IMR-90 (cell line): Measurements from ENCODE around the gene RASL11B. TPM values are rescaled to one million over a fixed set of nuclear protein-coding genes. Genes with fewer than 3 reads are reported as not detected.

ENCODE experiments used
- ATAC-seq: fragments of 200-7000 bp; cut with Tn5 transposase; 2 replicates; pipeline ENCODE4 v1.9.1; 2020; ENCODE audit warnings: low read depth, mild to moderate bottlenecking, moderate library complexity
- Bru-seq: library from RNA; stranded (reverse); fragments of 400-500 nt; gene quantifications from one replicate; lab custom pipeline; 2021; lab: Mats Ljungman, UMichigan
- BruChase-seq, 2 experiments: library from RNA; stranded (reverse); fragments of 400-500 nt; gene quantifications; one replicate each; lab custom pipeline; 2021; lab: Mats Ljungman, UMichigan
- BruUV-seq: library from RNA; stranded (reverse); fragments of 400-500 nt; replicated peaks from 2 replicates; lab custom pipeline; 2021; lab: Mats Ljungman, UMichigan
- CTCF ChIA-PET: fragments of 300-600 bp; formaldehyde crosslinking; extraction: SDS; loops from one replicate; lab custom pipeline; 2021; ENCODE audit warnings: antibody characterized with exemption; lab: Yijun Ruan, JAX
- POLR2A ChIA-PET: fragments of 300-600 bp; sonication (Branson Sonifier 250); formaldehyde crosslinking; loops from one replicate; lab custom pipeline; 2022; ENCODE audit warnings: antibody characterized with exemption; ENCODE audit not compliant: unreplicated experiment; lab: Charles Lee
- DNase-seq: peaks from one replicate; pipeline ENCODE4 v3.0.0; 2013
- H2AFZ ChIP-seq: replicated peaks from 2 replicates; pipeline ENCODE3; 2013; ENCODE audit warnings: low read length, mild to moderate bottlenecking; ENCODE audit not compliant: poor library complexity
- H2AK5ac ChIP-seq: 2 replicates; pipeline ENCODE4 v1.6.1; 2013; ENCODE audit warnings: low read depth, low read length, inconsistent platforms
- H2AK9ac ChIP-seq: replicated peaks from 2 replicates; pipeline ENCODE3; 2013; ENCODE audit warnings: mild to moderate bottlenecking, low read depth, low read length, moderate library complexity; ENCODE audit not compliant: poor library complexity
- H2BK120ac ChIP-seq: 2 replicates; pipeline ENCODE4 v1.6.1; 2013; ENCODE audit warnings: low read depth, low read length, inconsistent platforms
- H2BK15ac ChIP-seq: 3 replicates; pipeline ENCODE4 v1.6.1; 2013; ENCODE audit warnings: low read depth, low read length, inconsistent platforms
- H2BK20ac ChIP-seq: 2 replicates; pipeline ENCODE4 v1.6.1; 2013; ENCODE audit warnings: low read depth, mild to moderate bottlenecking, inconsistent platforms, low read length, moderate library complexity
- H2BK5ac ChIP-seq: 2 replicates; pipeline ENCODE4 v1.6.1; 2013; ENCODE audit warnings: mild to moderate bottlenecking, low read depth, low read length, inconsistent platforms; ENCODE audit not compliant: poor library complexity, severe bottlenecking
- H3K14ac ChIP-seq: replicated peaks from 2 replicates; pipeline ENCODE4 v1.6.1; 2013; ENCODE audit warnings: low read depth, low read length, inconsistent platforms
- H3K18ac ChIP-seq: 2 replicates; pipeline ENCODE4 v1.6.1; 2013; ENCODE audit warnings: low read depth, low read length, control low read depth
- H3K23ac ChIP-seq: 2 replicates; pipeline ENCODE4 v1.6.1; 2013; ENCODE audit warnings: low read depth, low read length, inconsistent platforms
- H3K27ac ChIP-seq: 2 replicates; pipeline ENCODE4 v1.5.1; 2013; ENCODE audit warnings: mild to moderate bottlenecking, control low read depth, low read length; ENCODE audit not compliant: insufficient read depth
- H3K27me3 ChIP-seq: 2 replicates; pipeline ENCODE4 v1.6.1; 2013; ENCODE audit warnings: low read length; ENCODE audit not compliant: control insufficient read depth, insufficient read depth
- H3K36me3 ChIP-seq: 2 replicates; pipeline ENCODE4 v1.6.1; 2013; ENCODE audit warnings: low read length, mixed read lengths; ENCODE audit not compliant: control insufficient read depth, insufficient read depth
- H3K4ac ChIP-seq: 2 replicates; pipeline ENCODE4 v1.6.1; 2013; ENCODE audit warnings: low read depth, low read length, inconsistent platforms
- H3K4me1 ChIP-seq: 2 replicates; pipeline ENCODE4 v1.6.1; 2013; ENCODE audit warnings: low read length, mixed read lengths; ENCODE audit not compliant: control insufficient read depth, insufficient read depth
- H3K4me2 ChIP-seq: 2 replicates; pipeline ENCODE4 v1.6.1; 2013; ENCODE audit warnings: low read depth, mild to moderate bottlenecking, control low read depth, low read length, moderate library complexity
- H3K4me3 ChIP-seq: 2 replicates; pipeline ENCODE4 v1.5.1; 2013; ENCODE audit warnings: low read depth, mild to moderate bottlenecking, control low read depth, low read length, moderate library complexity; ENCODE audit not compliant: insufficient read depth
- H3K56ac ChIP-seq: 2 replicates; pipeline ENCODE4 v1.6.1; 2013; ENCODE audit warnings: low read length, inconsistent platforms; ENCODE audit not compliant: insufficient read depth; ENCODE audit errors: extremely low read depth
- H3K79me1 ChIP-seq, 2 experiments: 2 replicates each; pipeline ENCODE4 v1.6.1; 2013; ENCODE audit warnings: low read length in 2 of 2, inconsistent platforms in 1 of 2, low read depth in 1 of 2
- H3K9ac ChIP-seq: 2 replicates; pipeline ENCODE4 v1.6.1; 2013; ENCODE audit warnings: low read depth, low read length, control low read depth
- H3K9me1 ChIP-seq: 2 replicates; pipeline ENCODE4 v1.6.1; 2013; ENCODE audit warnings: low read length, inconsistent platforms; ENCODE audit not compliant: insufficient read depth
- H3K9me3 ChIP-seq: 2 replicates; pipeline ENCODE4 v1.6.1; 2013; ENCODE audit warnings: low read length; ENCODE audit not compliant: control insufficient read depth, insufficient read depth
- H4K20me1 ChIP-seq: 2 replicates; pipeline ENCODE4 v1.6.1; 2013; ENCODE audit warnings: low read length, inconsistent platforms; ENCODE audit not compliant: insufficient read depth
- H4K5ac ChIP-seq: 2 replicates; pipeline ENCODE4 v1.6.1; 2013; ENCODE audit warnings: mild to moderate bottlenecking, low read depth, low read length, control low read depth
- H4K8ac ChIP-seq, 2 experiments: 2 replicates each; pipeline ENCODE4 v1.6.1; 2013; ENCODE audit warnings: low read depth in 2 of 2, low read length in 2 of 2, control low read depth in 1 of 2, inconsistent platforms in 1 of 2
- H4K91ac ChIP-seq: 2 replicates; pipeline ENCODE4 v1.6.1; 2013; ENCODE audit warnings: low read depth, low read length, inconsistent platforms; ENCODE audit not compliant: insufficient read depth
- SMC3 ChIP-seq: fragments of 150-350 bp; IDR thresholded peaks from 2 replicates; pipeline ENCODE4 v1.6.1; 2016; ENCODE audit warnings: low read depth, mild to moderate bottlenecking, antibody characterized with exemption, low read length, moderate library complexity
- USF2 ChIP-seq: fragments of 150-350 bp; IDR thresholded peaks from 2 replicates; pipeline ENCODE4 v1.6.1; 2017; ENCODE audit warnings: mild to moderate bottlenecking, antibody characterized with exemption, low read length, low read depth
- WGBS, 2 experiments: methylation state at CpG; one replicate each; pipeline versions ENCODE4 v1.1.5 to v1.1.7; 2013; ENCODE audit warnings: missing lambda C conversion rate in 2 of 2; ENCODE audit not compliant: insufficient read length in 1 of 2; ENCODE audit errors: extremely low coverage in 2 of 2; 5-methylcytosine and 5-hydroxymethylcytosine counted together
- dilution Hi-C: fragments of 300-500 bp; cut with HindIII; formaldehyde crosslinking; loops from one replicate; pipeline ENCODE4 v1.14.3; 2018; ENCODE audit warnings: low sequenced_read_pairs; ENCODE audit not compliant: unreplicated experiment
- in situ Hi-C: fragments of 300-500 bp; cut with MboI; formaldehyde crosslinking; loops from 3 replicates; pipeline ENCODE4 v1.14.3; 2019; ENCODE audit warnings: low sequenced_read_pairs, inconsistent platforms, mixed read lengths
- intact Hi-C: fragments of 100-400 bp; cut with micrococcal nuclease; formaldehyde crosslinking; loops from 2 replicates; pipeline ENCODE4 v1.10.0; 2022
- long read RNA-seq: library from polyadenylated mRNA; unstranded; transcript quantifications from one replicate; pipeline ENCODE4 v2.0.0, GENCODE V29; 2021; ENCODE audit not compliant: unreplicated experiment
- polyA plus RNA-seq, 3 experiments: library from polyadenylated mRNA; depleted of rRNA; stranded (reverse); fragments of >200 nt; gene quantifications; 2 replicates each; pipeline ENCODE4 v1.2.3, GENCODE V29; 2012; ENCODE audit warnings: low replicate concordance in 1 of 3
- total RNA-seq: library from RNA; depleted of rRNA; stranded (reverse); fragments of >200 nt; gene quantifications from 2 replicates; pipeline ENCODE4 v1.2.3, GENCODE V29; 2012; rRNA removed

The RASL11B gene, protein sequence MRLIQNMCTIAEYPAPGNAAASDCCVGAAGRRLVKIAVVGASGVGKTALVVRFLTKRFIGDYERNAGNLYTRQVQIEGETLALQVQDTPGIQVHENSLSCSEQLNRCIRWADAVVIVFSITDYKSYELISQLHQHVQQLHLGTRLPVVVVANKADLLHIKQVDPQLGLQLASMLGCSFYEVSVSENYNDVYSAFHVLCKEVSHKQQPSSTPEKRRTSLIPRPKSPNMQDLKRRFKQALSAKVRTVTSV
- 0.18 and 0.28 TPM in 2 replicates for total RNA-seq
- polyA plus RNA-seq (2012; rRNA removed): 0.26 and 0.31 TPM in 2 replicates
- 0.04 and 0.23 TPM in 2 replicates for polyA plus RNA-seq (2012; cell fraction: cytosol; rRNA removed)
- polyA plus RNA-seq (2012; cell fraction: nucleus; rRNA removed; ENCODE audit: low replicate concordance): 0.20 and 0.41 TPM in 2 replicates
- percentile 41 among the genes with signal in this experiment for Bru-seq, nascent RNA
- percentile 12 among the genes with signal in this experiment for BruChase-seq, experiment 1, labeled RNA remaining after a 6-hour chase
- percentile 22 among the genes with signal in this experiment for BruChase-seq, experiment 2, labeled RNA remaining after a 2-hour chase
- long read RNA-seq, partial matches to known transcripts: 0 of 4 reads
- long read RNA-seq, other reads (novel, unspliced or antisense): 0 of 4 reads

DNA sequence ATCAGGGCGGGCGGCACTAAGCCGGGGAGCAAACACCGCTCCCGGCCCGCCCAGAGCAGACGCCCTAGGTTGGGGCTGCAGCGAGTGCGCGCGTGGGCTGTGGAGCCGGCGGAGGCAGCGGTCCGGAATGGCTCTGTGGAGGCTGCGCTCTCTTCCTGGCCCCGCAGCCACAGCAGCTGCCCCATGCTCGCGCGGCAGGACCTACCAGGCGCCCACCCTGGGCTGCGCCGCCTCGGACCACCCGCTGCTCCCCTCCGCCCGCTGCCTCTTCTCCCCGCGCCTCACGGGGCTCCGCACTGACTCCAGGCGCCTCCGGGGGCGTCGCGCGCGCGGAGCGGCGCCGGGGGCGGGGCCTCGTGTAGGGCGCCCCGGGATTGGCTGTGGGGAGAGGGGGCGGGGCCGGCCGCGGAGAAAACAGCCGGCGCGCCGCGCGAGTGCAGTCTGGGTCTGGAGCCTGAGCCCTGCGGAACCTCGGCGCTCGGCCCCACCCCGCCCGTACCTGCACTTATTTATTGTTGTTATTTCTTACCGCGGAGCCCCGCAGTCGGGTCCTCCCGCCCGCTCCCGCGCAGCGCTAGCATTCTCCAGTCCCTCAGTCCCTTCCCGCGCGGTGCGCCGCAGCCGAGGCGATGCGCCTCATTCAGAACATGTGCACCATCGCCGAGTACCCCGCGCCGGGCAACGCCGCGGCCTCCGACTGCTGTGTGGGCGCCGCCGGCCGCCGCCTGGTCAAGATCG is at the start of gene RASL11B:
Gene RASL11B, plus strand, starts transcription at position 439 of the 738 bp plus-strand sequence. Its CDS starts 191 bp downstream, at position 630.
- H2BK15ac ChIP-seq: peak within 1 kb of the TSS; percentile 62; the same call in 2 of the 3 replicates
- H3K4me3 ChIP-seq: peak within 1 kb of the TSS; percentile 89
- peak within 1 kb of the TSS; percentile 59 for H2BK5ac ChIP-seq
- peak within 1 kb of the TSS; percentile 70 for H3K9ac ChIP-seq
- TF ChIP-seq USF2 (peak; percentile 25; the same call in 1 of the 2 replicates), SMC3 (no peak)
- no TSS peak for BruUV-seq
- peaks cover 12% of the 10 kb centered on the region for H3K36me3 ChIP-seq
- peak within 1 kb of the TSS; percentile 44; the same call in 1 of the 2 replicates for H3K18ac ChIP-seq
- POLR2A ChIA-PET: no interaction called here
- 2% methylated on average over 34 of the region's 94 CpGs; no CpG with 5 or more reads in 1 of the 2 experiments for WGBS, 2 experiments
- H3K56ac ChIP-seq: peak within 1 kb of the TSS; percentile 41
- peak within 1 kb of the TSS; percentile 82 for H3K4ac ChIP-seq
- DNase-seq: peak; percentile 52
- peak within 1 kb of the TSS; percentile 48; the same call in 1 of the 2 replicates for H4K91ac ChIP-seq
- H3K9me1 ChIP-seq: peaks cover 7% of the 10 kb centered on the region; the same call in 1 of the 2 replicates
- H3K23ac ChIP-seq: peak within 1 kb of the TSS; percentile 91
- H4K5ac ChIP-seq: peak within 1 kb of the TSS; percentile 20; the same call in 1 of the 2 replicates
- dilution Hi-C loops (no loop called here), intact Hi-C loops (loop anchor here (2.0 to 10.0 kb wide), 6 partner anchors 95 to 487 kb away; partner anchors contain the start of gene USP46), in situ Hi-C loops (no loop called here)
- H3K4me2 ChIP-seq: peak within 1 kb of the TSS; percentile 95
- H2BK20ac ChIP-seq: peak within 1 kb of the TSS; percentile 9; the same call in 1 of the 2 replicates
- H2AFZ ChIP-seq: peak within 1 kb of the TSS; percentile 97
- ATAC-seq: peak; percentile 98
- H3K79me1 ChIP-seq: no peaks in the 10 kb centered on the region; a peak in 1 of 4 replicates
- no peaks in the 10 kb centered on the region for H4K20me1 ChIP-seq
- peaks cover 9% of the 10 kb centered on the region for H3K4me1 ChIP-seq
- H2AK9ac ChIP-seq: peak within 1 kb of the TSS; percentile 75
- peaks cover 5% of the 10 kb centered on the region for H3K9me3 ChIP-seq
- CTCF ChIA-PET: no interaction called here
- peak within 1 kb of the TSS; percentile 86 for H2BK120ac ChIP-seq
- H4K8ac ChIP-seq: peak within 1 kb of the TSS; percentile 42 to 54; a peak in 1 of 4 replicates
- H3K27ac ChIP-seq: peak within 1 kb of the TSS; percentile 55; the same call in 1 of the 2 replicates
- peak within 1 kb of the TSS; percentile 71 for H3K14ac ChIP-seq
- peaks cover 8% of the 10 kb centered on the region for H3K27me3 ChIP-seq
- peak within 1 kb of the TSS; percentile 54 for H2AK5ac ChIP-seq
